HG03025 (cell line): Measurements from ENCODE around the gene LINC01488.

ENCODE experiments used
- ATAC-seq: cut with Tn5 transposase; IDR thresholded peaks from one replicate; pipeline ENCODE4 v1.9.1; 2021; ENCODE audit warnings: mild to moderate bottlenecking, moderate library complexity; ENCODE audit not compliant: unreplicated experiment, low FRiP score

LINC01488 gene

GRCh38 chr11:69475141-69475865 lies 6.2 kb upstream of the LINC01488 start:
- ATAC-seq, result no peak

- ATAC-seq, result no peak
Observed at GRCh38 chr11:69475866-69476471, 5.5 kb upstream of the LINC01488 start.

- ATAC-seq, result no peak
Observed at GRCh38 chr11:69476509-69476961, 4.9 kb upstream of the LINC01488 start.

DNA sequence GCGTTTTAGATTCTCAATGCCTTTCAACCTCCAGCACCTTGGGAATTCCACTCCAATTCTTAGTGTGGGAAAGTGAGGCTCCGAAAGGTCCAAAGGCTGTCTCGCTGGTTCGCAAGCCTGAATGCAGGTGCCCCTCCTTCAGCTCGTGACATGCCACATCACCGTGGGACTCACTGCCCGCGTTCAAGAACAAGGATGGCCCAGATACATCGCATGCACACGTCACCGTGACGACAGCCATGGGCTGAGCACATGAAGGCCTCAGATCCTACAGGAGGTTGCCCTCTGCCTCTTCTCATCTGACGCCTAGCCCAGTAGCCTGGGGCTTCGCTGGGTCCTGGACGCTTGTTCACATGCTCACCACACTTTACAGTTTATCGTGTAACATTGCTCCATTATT lies 4.4 kb upstream of the LINC01488 start:
- ATAC-seq, result no peak

DNA sequence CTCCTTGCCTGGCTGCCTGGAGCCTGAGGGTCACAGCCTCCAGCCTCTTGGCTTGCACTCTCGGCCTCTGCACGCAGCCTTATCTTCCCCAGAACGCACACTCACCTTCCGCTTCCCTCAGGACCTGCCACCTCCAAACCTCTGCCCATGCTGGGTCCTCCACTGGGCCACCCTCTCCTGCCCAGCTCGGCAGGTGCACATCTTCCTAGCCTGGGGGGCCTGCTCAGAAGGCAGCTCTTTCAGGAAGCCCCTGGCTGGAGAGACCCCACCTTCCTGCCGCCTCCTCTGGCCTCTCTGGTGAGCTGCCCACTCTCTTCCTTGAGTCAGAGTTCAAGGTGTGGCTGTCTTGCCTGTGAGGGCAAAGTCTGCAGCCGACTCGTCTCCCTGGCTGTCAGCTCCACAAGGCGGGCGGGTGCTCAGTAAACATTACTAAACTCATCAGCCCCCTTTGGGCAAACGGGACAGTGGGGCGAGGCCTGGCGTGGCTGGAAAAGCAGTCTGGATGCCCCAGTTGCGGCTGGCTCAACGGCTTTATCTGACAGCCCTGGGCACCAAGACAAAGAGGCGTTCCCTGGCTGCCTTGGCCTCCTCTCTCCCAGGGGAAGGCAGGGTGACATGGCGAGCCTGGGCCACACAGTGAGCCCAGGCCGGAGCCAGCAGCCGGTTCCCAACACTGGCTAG lies 1.7 kb upstream of the LINC01488 start:
- no peak for ATAC-seq

GRCh38 chr11:69480547-69481392 lies 693 bp upstream of the LINC01488 start:
- no peak for ATAC-seq

GRCh38 chr11:69482322-69482721 lies 859 bp downstream of the LINC01488 start:
- ATAC-seq, result no peak

DNA sequence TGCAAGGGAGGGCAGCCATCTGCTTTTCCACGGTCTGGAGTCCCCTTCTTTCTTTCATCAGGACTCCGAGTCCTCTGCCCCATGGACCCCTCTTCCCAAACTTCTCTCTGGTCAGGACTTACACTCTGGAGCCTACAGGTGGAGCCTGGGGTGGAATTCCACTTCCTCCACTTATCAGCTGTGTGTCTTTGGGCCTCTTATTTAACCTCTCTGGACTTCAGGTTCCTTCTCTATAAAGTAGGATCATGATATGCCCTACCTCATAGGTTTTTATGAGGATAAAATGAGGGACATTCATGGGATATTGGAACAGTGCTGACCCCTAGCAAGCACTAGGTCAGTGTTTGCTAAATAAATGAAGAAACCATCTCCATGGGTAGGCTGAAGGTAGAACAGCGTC lies 1.7 kb downstream of the LINC01488 start:
- no peak for ATAC-seq

- no peak for ATAC-seq
Observed at GRCh38 chr11:69483691-69484426, 2.4 kb downstream of the LINC01488 start.

DNA sequence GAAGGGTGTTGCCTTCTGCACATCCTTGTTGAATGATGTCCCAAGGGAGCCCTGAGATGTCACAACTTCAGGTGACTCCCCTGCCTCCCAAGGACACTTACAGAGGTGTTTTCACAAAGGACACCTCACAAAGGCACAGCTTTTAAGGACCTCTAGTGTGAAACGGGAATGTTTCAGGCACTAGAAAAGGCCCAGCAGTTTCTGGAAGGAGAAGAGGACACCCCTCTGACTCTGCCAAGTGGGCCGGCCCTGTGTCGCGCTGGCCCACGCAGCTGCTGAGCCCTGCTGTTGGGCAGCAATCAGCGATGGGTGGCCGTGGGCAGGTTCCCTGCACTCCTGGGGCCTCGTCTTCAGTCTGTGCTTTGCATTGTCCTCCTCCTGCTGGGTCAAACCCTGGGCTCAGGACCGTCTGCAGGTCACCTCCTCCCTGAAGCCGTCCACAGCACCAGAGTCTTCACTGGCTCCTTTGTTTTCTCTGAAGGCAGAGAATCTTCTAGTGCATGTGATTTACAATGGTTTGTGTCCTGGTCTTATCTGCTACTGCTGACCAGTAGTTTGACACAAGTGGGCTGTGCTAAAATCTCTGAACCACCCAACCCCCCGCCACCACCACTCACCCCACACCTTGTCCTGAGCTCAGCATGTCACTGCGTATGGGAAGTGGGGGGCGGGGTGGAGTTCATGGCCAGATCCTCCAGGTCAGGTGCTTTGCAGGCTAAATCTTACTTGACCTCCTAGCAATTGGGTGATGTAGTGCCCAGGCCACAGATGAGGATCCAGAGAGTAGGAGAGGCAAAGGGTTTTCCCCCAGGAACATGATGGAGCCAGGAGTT lies 3.2 kb downstream of the LINC01488 start:
- no peak for ATAC-seq

GRCh38 chr11:69485337-69486041 lies 4.0 kb downstream of the LINC01488 start:
- ATAC-seq, result no peak

DNA sequence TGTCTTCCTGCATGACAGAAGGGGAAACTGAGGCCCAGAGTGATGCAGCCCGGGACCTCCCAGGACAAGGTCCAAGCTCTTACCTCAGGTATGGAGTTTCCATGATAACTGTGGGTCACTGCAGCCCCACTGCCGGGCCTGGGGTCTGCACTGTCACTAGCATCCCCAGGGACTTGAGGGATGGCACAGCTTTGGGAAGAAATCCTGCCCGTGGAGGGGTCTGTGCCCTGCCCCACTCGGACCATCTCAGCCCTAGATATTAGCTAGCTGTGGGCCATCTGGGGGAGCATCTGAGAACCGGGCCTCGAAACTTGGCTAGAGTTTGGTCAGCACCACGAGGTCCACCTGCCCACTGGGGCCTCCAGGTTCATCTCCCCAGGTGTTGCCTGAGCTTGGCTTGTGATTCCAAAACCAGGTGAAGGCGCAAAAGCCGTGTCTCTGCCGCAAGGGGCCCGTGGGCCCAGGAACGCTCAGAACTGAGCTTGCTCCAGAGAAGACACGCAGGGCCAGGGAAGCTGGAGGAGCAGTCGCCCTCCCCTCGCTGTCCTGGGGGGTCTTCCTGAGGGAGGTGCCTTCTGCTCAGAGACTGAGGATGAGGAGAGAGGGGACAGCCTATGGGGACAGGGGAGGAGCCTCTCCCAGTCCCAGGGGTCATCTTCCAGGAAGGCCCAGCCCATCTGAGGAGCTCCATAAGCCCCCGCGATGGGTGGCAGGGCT lies 4.8 kb downstream of the LINC01488 start:
- no peak for ATAC-seq

DNA sequence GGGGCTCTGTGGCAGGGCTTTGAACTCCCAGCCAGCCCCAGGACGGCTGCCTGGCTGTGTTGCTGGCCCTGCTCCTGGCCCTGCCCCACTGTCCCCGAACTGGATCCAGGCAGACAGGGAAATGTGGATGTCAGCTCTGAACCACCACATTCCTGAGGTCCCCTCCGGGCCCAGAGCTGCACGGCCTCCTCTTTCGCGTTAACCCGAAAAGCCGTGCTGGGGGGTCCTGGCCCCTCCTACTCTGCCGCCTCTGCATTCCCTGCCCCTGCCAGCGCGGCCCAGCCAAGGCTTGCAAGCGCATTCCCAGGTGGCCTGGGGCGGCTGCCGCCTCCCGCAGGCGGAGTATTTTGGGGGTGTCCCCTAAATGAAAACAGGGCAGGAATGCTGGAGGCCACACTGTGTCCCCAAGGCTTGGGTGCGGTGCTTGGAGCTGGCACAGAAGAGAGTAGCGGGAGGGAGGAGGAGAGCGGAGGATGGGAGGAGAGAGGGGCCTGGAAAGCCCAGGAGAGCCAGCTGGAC lies 5.4 kb downstream of the LINC01488 start:
- ATAC-seq, result no peak

DNA sequence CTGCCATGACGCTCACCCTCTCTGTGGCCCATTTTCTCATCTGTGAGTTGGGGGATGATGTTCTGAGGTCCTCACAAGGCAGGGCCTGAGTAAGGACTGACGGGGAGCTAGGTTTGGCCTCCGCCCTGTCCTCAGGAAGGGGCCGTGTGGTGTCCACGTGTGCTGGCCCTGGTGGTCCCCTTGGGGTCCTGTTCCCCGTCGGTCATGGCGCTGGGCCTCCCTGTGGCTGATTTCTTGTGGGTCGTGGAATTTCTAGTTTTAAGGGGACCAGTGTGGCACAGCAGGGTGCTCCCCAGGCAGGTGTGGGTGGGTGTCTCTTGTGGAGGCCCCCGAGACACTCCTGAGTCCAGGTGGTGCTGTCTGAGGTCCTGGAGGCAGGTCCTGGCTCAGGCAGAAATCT lies 5.9 kb downstream of the LINC01488 start:
- no peak for ATAC-seq

- ATAC-seq, result no peak
Observed at GRCh38 chr11:69487849-69488542, 6.5 kb downstream of the LINC01488 start.

DNA sequence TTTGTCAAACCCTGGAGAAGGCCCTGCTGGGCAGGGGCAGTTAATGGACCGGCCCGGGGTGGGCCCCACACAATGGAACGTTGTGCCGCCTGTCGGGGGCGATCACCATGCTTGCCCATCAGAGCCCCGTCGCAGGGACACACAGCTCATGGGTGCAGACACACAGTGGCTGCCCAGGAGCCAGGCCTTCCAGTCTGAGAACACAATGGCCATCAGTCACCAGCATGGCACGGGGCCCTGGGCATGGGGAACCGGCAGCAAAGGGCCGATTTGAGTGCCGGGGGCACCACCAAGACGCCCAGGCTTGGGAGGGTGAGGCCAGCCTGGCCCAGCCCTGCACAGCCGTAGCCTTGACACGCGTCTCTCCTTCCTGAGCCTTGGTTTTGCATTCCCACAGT lies 7.1 kb downstream of the LINC01488 start:
- ATAC-seq, result no peak

DNA sequence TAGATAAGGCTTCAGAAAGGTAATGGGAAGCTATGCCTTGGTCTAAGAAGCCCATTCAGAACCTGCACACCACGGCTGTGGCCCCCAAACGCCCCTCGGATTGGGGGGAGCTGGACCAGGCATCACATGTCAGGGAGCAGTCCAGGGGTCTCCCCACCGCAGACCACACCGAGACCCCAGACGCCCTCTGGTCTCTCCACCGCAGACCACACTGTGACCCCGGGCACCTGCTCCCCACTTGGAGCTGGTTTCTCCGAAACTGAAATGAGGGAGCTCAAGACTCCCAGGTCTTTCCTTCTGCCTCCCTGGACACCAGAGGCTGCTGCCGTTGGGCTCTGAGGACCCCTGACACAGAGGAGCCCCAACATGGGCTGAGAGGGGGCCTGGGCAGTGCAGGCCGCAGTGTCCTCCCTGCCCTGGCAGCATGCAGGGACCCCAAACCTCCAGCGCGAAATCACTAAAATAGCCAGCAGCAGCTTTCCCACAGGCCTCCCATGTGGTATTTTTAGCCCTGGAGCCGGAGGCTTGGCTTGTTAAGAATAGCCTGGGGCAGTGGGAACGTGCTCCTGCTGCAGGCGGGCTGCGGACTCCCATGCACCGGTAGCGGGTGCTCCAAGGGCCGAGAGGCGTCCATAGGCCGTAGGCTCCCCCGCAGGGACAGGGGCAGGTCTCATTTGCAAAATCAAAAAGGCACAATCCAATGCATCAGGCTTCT lies 7.7 kb downstream of the LINC01488 start:
- no peak for ATAC-seq
